GM21737 (cell line): Measurements from ENCODE around the gene PPP2R3B.
"Not testable (repeated sequence)": the region's sequence is repeated elsewhere in the genome, so short reads cannot be mapped to it uniquely, and the experiment has no call there.

Source experiments
- ATAC-seq: cut with Tn5 transposase; IDR thresholded peaks from one replicate; pipeline ENCODE4 v1.9.1; 2021; ENCODE audit warnings: mild to moderate bottlenecking, moderate library complexity; ENCODE audit not compliant: unreplicated experiment

The PPP2R3B gene

DNA sequence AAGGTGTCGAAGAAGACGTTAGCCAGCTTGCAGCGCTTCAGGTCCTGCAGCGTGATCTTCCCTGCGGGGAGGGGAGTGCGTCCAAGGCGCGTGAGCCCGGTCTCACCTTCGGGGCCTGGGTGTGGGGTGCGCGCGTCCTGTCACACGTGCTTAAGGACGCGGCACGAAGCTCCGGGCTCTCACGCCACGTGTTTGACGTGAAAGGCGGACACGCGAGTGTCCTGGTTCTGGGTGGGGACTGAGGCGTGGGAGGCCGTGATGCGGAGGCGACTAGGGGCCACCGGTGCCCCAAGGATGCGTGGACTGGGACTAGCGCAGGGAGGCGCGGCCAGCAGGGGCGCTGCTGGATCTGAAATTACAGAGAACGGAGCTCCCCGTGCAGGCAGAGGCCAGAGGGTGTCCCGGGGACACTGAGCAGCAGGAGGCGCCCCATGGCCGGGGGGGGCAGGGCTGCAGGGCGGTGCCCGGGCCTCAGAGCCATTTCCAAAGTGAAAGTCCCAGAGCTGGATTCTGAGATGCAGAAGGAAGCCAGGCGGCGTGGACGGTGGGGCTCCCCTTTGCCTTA, 47.8 kb downstream of the PPP2R3B start:
- ATAC-seq: no peak

DNA sequence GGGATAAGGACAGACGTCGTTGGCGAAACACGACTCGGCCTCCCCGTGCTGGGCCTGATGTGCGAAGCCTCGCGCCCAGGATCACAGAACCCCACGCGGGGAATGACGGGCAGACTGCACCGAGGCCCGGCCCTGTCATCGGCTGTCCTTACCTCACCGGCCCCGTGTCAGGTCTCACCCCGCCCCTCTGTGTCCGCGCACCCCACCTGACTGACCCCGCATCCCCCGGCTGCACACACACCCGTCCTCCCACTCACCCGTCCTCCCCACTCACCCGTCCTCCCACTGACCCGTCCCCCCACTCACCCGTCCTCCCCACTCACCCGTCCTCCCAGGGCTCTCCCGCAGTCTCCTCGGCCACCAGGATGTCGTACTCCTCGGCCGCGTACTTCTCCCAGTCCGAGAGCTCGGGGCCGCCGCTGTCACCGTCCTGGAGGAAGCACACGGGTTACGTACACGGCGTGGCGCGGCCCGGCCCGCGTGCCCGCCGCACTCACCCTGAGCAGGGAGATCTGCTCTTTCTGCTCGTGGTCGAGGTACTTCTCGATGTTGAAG, 48.3 kb downstream of the PPP2R3B start:
- ATAC-seq: no peak

- ATAC-seq: no peak
These were observed 49.3 kb downstream of the PPP2R3B start for GRCh38 chrX:337331-337831.

DNA sequence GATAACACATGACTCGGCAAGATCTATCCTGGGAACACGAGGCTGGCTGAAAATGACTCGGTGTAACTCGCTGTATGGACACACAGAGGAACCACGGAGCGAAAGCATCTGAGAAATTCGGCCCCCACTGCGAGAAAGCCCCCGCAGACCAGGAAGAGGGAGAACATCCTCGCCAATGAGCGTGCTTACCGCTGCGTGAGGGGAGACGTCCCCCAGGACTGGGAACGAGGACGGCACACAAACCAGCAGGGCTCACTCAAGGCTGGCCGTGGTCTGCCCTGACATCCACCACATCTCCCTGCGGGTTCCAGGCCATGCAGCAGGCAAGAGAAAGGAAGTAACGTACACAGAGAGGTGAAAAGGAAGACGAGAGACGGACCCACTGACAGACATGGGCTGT, 50.5 kb downstream of the PPP2R3B start:
- ATAC-seq: no peak

GRCh38 chrX:335758-336155, 51.0 kb downstream of the PPP2R3B start:
- no peak for ATAC-seq

- no peak for ATAC-seq
These were observed 51.5 kb downstream of the PPP2R3B start for GRCh38 chrX:334971-335757.

- ATAC-seq: no peak
These were observed 52.3 kb downstream of the PPP2R3B start for GRCh38 chrX:334331-334891.

- ATAC-seq: no peak
These were observed 52.9 kb downstream of the PPP2R3B start for GRCh38 chrX:333611-334311.

DNA sequence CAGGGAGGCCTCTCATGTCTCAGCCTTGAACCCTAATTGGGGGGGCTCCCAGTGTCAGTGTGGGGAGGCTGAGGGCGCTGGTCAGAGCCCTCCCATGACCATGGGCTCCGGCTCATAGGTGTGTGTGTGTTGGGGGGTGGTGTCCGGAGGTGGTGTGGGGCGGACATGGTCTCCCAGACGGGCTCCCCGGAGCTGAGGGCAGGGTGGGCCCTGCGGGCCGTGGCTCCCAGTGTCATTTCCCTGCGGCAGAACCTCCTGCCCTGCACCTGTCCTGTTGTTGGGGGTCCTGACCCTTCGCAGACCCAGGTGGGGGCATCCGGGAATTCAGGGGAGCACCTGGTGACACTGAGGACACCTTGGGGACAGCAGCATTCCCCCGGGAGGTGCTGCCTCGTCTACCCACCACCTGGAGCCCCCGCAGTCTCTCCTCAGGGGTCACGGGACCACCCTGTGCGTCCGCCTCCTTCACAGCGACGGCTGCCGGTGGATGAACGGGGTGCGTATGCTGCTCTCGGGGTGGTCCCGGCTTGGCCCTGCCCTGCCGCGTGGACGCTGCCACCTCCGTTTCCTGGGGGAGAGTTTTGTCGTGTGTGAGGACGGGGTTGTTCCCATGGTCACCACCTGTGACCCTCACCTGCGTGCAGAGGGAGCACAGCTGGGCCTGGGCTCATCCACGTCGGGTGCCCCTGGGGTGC, 53.6 kb downstream of the PPP2R3B start:
- no peak for ATAC-seq

DNA sequence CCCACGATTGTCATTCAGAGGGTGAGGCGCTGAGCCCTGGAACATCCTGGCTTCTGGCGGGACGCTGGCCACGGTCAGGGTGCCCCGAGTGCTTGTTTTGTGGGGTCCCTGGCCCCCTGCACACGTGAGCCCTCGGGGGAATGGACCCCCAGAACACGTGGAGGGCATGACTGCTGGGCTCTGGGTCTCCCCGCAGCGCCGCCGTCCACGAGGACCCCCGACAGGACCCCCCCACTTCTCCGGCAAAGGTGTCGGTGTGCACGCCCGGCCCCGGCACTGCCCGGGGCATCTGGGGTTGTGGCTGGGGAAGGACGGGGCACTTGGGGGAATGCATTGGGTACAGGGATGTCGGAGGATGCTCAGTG, 54.2 kb downstream of the PPP2R3B start:
- no peak for ATAC-seq

DNA sequence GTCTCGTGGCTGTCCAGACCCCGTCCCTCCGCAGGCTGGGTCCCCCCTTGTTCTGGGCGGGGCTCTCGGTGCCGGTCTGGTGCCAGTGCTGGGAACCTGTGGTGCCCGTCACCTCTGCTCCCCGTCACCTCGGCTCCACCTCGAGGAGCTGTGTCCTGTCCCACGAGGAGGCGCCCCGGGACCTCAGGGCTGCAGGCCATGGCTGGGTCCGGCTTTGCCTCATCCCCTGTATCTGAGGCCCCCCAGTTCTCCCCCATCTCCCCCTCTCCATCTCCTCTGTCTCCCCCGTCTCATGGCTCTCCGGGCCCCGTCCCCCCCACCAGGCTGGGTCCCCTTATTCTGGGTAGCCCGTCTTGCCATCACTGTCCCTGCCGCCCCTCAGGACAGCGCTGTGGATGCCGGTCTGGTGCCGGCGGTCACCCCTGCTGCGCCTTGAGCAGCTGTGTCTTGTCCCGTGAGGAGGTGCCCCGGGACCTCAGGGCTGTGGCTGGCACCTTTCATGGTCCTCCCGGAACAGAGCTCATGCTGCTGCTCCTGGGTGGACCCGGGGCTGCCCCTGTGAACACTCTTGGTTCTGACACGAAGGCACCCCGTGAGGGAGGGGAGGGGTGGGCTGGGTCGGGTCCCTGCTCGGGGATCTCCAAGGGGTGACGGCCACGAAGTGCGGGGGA, 54.7 kb downstream of the PPP2R3B start:
- no peak for ATAC-seq

DNA sequence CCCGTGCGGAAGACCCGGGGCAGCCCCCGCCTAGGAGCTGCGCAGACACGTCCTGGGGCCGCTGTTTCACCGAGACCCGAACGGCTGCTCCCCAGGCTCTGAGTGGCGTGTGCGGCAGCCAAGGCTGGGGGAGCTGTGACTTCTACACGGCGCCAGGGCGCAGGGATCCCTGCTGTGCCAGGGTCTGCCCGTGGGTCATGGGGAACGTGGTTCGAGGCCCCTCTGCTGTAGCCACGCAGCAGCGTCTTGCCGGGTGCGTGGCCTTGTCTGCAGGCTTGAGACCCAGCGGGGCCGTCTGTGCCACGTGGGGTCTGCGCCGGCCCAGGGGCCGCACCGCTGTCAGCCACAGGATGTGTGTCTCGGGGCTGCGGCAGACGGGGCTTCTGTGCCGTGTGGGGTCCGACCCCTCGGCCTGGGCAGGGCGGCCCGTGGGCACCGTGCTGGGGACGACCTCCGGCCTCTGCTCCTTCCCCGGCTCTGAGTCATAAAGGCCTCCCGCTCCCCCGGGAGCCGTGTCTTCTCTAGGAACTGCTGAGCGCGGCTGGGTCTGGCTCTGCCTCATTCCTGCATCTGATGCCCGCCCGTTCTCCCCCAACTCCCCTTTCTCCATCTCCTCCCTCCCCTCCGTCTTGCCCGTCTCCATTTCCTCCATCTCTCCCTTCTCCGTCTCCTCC, 55.4 kb downstream of the PPP2R3B start:
- no peak for ATAC-seq

GRCh38 chrX:330726-331150, 56.0 kb downstream of the PPP2R3B start:
- no peak for ATAC-seq

- ATAC-seq: not testable (repeated sequence)
These were observed 56.5 kb downstream of the PPP2R3B start for GRCh38 chrX:330141-330725.

DNA sequence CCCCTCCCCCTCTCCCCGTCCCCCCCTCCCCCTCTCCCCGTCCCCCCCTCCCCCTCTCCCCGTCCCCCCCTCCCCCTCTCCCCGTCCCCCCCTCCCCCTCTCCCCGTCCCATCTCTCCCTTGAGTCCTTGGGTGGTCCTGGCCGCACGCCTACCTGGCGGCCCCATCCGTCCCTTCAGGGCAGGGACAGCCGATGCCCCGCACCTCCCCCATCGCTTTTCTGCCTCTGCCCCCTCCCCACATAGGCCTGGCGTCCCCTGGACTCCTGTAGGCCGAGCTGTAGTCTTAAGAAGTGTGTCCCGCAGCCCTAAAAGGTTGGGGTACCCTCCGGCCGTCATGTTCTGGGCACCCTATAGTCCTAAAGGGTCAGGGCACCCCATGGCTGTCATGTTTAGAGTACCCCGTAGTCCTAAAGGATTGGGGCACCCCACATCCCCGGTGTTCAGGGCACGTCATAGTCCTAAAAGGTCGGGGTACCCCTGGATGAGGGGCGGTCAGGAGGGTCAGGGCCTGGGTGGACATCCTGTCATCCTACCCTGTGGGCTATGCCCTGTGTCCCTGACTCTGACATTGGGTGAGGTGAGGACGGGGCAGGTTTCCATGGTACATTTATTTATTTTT, 57.3 kb downstream of the PPP2R3B start:
- ATAC-seq: no peak

DNA sequence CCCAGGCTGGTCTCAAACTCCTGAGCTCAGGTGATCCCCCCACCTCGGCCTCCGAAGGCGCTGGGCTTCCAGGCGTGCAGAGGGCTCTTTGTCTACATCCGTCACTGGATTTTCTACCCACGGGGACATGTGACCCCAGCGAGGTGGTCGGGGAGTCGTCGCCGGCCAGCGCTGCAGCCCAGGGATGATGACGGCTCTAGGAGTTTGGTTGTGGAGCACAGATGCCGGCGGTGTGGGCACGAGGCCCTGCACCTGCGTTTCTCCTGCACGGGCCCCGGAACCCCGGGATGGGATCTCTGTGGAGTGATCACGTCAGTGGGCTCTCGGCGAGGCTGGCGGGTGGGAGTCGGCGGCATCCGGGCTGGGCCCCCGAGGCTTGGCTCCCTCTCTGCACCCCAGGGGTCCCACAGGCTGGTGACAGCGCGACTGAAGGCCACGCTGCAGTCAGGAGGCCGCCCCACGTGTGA, 59.0 kb downstream of the PPP2R3B start:
- ATAC-seq: no peak

DNA sequence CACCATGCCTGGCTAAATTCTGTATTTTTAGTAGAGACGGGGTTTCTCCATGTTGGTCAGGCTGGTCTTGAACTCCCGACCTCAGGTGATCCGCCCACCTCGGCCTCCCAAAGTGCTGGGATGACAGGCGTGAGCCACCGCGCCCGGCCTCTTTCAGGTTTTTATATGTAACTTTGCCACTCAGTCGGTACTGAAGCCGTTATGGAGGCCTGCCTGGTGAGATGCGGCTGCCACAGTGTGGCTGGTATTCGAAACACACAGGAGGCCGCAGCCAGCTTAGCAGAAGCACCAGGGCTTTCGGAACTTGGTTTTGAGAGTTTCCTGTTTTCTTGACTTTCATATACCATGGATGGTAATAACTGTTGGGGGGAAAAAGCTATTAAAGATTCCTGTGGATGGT, 62.0 kb downstream of the PPP2R3B start:
- not testable (repeated sequence) for ATAC-seq

DNA sequence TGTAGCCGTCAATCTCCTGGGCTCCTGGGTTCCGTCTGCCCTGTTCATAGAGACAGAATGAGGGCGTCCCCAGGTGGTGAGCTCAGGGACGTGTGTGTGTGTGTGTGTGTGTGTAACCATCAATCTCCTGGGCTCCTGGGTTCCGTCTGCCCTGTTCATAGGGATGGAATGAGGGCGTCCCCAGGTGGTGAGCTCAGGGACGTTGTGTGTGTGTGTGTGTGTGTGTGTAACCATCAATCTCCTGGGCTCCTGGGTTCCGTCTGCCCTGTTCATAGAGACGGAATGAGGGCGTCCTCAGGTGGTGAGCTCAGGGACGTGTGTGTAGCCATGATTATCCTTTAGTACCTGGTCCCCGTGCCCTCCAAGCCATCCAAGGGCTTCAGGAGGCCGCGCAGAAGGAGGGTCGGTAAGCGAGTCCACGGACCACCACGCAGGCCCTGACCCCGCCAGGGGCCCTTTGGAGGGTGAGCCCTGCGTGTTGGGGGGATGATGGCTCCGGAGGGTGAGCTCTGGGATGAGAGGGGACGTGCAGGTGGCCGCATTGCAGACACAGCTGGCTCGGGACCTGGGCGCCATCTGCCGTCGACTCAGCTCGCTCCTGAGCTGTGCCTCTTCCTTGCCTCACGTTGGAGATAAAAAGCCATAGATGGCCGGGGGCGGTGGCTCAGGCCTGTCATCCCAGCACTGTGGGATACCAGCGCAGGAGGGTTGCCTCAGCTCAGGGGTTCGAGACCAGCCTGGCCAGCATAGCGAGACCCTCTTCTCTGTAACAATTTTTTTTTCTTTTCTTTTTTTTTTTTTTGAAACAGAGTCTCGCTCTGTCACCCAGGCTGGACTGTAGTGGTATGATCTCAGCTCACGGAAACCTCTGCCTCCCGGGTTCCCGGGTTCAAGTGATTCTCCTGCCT, 62.7 kb downstream of the PPP2R3B start:
- peak; percentile 34 for ATAC-seq
